CD14-positive monocyte (primary cell): ENCODE data around the gene AP4S1. TPM values are rescaled to one million over a fixed set of nuclear protein-coding genes. Genes with fewer than 3 reads are reported as not detected.
A peak's percentile ranks its signal among the peaks of the same experiment; 100 is the strongest.

ENCODE experiments used
- DNase-seq, 3 donors: peaks; one replicate each; pipeline ENCODE4 v3.0.0-alpha.2; 2011 to 2022
- H2AFZ ChIP-seq: 2 replicates; pipeline ENCODE4 v1.6.0; 2012; ENCODE audit warnings: mild to moderate bottlenecking, low read depth, low read length, inconsistent platforms; ENCODE audit not compliant: insufficient read depth, poor library complexity, severe bottlenecking
- H3K27ac ChIP-seq, 2 donors: 1 replicate in 1 of 2; 2 replicates in 1 of 2; pipeline ENCODE4 v1.5.1; 2012 to 2013; ENCODE audit warnings: low read length in 2 of 2, control low read depth in 1 of 2, inconsistent platforms in 1 of 2, low read depth in 1 of 2, mild to moderate bottlenecking in 1 of 2
- H3K27me3 ChIP-seq, 2 donors: one replicate each; pipeline versions ENCODE4 v1.6.0 to v1.6.1; 2011 to 2013; ENCODE audit warnings: low read length in 2 of 2; ENCODE audit not compliant: control insufficient read depth in 2 of 2, insufficient read depth in 2 of 2
- H3K36me3 ChIP-seq, 2 donors: replicated peaks in 1 of 2; 1 replicate in 1 of 2; 2 replicates in 1 of 2; pipeline versions ENCODE4 v1.5.1 to v1.6.1; 2012 to 2013; ENCODE audit warnings: low read length in 2 of 2, control low read depth in 1 of 2, inconsistent platforms in 1 of 2, mild to moderate bottlenecking in 1 of 2; ENCODE audit not compliant: insufficient read depth in 2 of 2, control insufficient read depth in 1 of 2
- H3K4me1 ChIP-seq, 2 donors: 1 replicate in 1 of 2; 2 replicates in 1 of 2; pipeline versions ENCODE4 v1.5.1 to v1.6.1; 2012 to 2013; ENCODE audit warnings: low read length in 2 of 2, control low read depth in 1 of 2, inconsistent platforms in 1 of 2, mild to moderate bottlenecking in 1 of 2, moderate library complexity in 1 of 2; ENCODE audit not compliant: insufficient read depth in 2 of 2, control insufficient read depth in 1 of 2
- H3K4me2 ChIP-seq: replicated peaks from 2 replicates; pipeline ENCODE3; 2012; ENCODE audit warnings: low read length, moderate library complexity, mild to moderate bottlenecking; ENCODE audit not compliant: poor library complexity, severe bottlenecking; ENCODE audit errors: extremely low read depth
- H3K4me3 ChIP-seq, 3 experiments: fragments of 200-600 bp in 1 of 3; sonication (generic) in 1 of 3; replicated peaks in 1 of 3; 1 replicate in 2 of 3; 2 replicates in 1 of 3; pipeline ENCODE4 v1.5.1; 2011 to 2013; ENCODE audit warnings: low read length in 3 of 3, mild to moderate bottlenecking in 3 of 3, control low read depth in 2 of 3, low read depth in 2 of 3, inconsistent platforms in 1 of 3, moderate library complexity in 1 of 3
- H3K79me2 ChIP-seq: 2 replicates; pipeline ENCODE4 v1.6.0; 2012; ENCODE audit warnings: mild to moderate bottlenecking, control low read depth, inconsistent platforms, low read length, moderate library complexity; ENCODE audit not compliant: insufficient read depth
- H3K9ac ChIP-seq: 2 replicates; pipeline ENCODE4 v1.6.0; 2017; ENCODE audit warnings: low read length, mild to moderate bottlenecking; ENCODE audit not compliant: insufficient read depth, poor library complexity, severe bottlenecking
- H3K9me3 ChIP-seq, 2 donors: replicated peaks in 1 of 2; 1 replicate in 1 of 2; 2 replicates in 1 of 2; pipeline versions ENCODE4 v1.5.1 to v1.6.1; 2012 to 2013; ENCODE audit warnings: low read length in 2 of 2, control low read depth in 1 of 2; ENCODE audit not compliant: control insufficient read depth in 1 of 2, insufficient read depth in 1 of 2
- H4K20me1 ChIP-seq: 2 replicates; pipeline ENCODE4 v1.6.0; 2012; ENCODE audit warnings: mild to moderate bottlenecking, low read length, control low read depth, moderate library complexity; ENCODE audit not compliant: insufficient read depth
- H3K27ac Mint-ChIP-seq, 7 donors: one replicate each; pipeline ENCODE4 v1.8.0; 2020; ENCODE audit warnings: mild to moderate bottlenecking in 7 of 7, mixed read lengths in 7 of 7, moderate library complexity in 6 of 7, inconsistent platforms in 2 of 7
- H3K27me3 Mint-ChIP-seq, 3 donors: one replicate each; pipeline ENCODE4 v1.8.0; 2021 to 2022; ENCODE audit warnings: low read depth in 3 of 3, mild to moderate bottlenecking in 3 of 3, mixed read lengths in 3 of 3, moderate library complexity in 3 of 3, inconsistent platforms in 1 of 3
- H3K36me3 Mint-ChIP-seq, 2 donors: one replicate each; pipeline ENCODE4 v1.8.0; 2020; ENCODE audit warnings: mixed read lengths in 2 of 2, inconsistent platforms in 1 of 2, mild to moderate bottlenecking in 1 of 2
- H3K4me1 Mint-ChIP-seq: one replicate; pipeline ENCODE4 v1.8.0; 2020; ENCODE audit warnings: mild to moderate bottlenecking, mixed read lengths
- H3K4me3 Mint-ChIP-seq, 2 donors: one replicate each; pipeline ENCODE4 v1.8.0; 2020; ENCODE audit warnings: mild to moderate bottlenecking in 2 of 2, mixed read lengths in 2 of 2, moderate library complexity in 1 of 2
- H3K9me3 Mint-ChIP-seq, 7 donors: one replicate each; pipeline ENCODE4 v1.8.0; 2020 to 2022; ENCODE audit warnings: mixed read lengths in 7 of 7, mild to moderate bottlenecking in 6 of 7, moderate library complexity in 6 of 7, inconsistent platforms in 2 of 7
- CTCF ChIP-seq: fragments of 200-600 bp; IDR thresholded peaks from one replicate; pipeline ENCODE4 v1.8.0; 2022; ENCODE audit warnings: antibody characterized with exemption, mild to moderate bottlenecking
- WGBS: methylation state at CpG from one replicate; pipeline ENCODE4 v1.1.5; 2013; ENCODE audit warnings: missing lambda C conversion rate; ENCODE audit not compliant: insufficient coverage; 5-methylcytosine and 5-hydroxymethylcytosine counted together
- intact Hi-C, 2 donors: fragments of 100-400 bp; cut with micrococcal nuclease; formaldehyde crosslinking; loops; one replicate each; pipeline versions ENCODE4 v1.15.0 to v1.15.1; 2023
- polyA plus RNA-seq, 3 donors: library from polyadenylated mRNA; depleted of rRNA in 1 of 3; unstranded in 2 of 3; stranded (reverse) in 1 of 3; fragments of 300-500 nt in 2 of 3; fragments of >200 nt in 1 of 3; fragmentation: Illumina TruSeq in 2 of 3; gene quantifications; 1 replicate in 2 of 3; 2 replicates in 1 of 3; pipeline ENCODE4 v1.2.3, GENCODE V29; 2012 to 2021

AP4S1 gene
- polyA plus RNA-seq, 3 donors = 1.7 to 5.1 (median 2.8) TPM

GRCh38 chr14:31124197-31124596 is 98.7 kb downstream of the AP4S1 start:
- no peak overlapping the region for H3K4me3 Mint-ChIP-seq
- no peaks in the 10 kb centered on the region for H3K27me3 ChIP-seq
- WGBS = 83% methylated on average over 2 of the region's 3 CpGs
- no peaks in the 10 kb centered on the region for H3K9me3 ChIP-seq
- H3K4me1 ChIP-seq = peaks cover 4 to 7% of the 10 kb centered on the region in 2 donors
- H3K9ac ChIP-seq = no peak overlapping the region
- no peaks in the 10 kb centered on the region for H3K9me3 Mint-ChIP-seq
- no peak overlapping the region for H2AFZ ChIP-seq
- intact Hi-C loops = no loop called here
- H3K36me3 Mint-ChIP-seq = peaks cover 66 to 82% of the 10 kb centered on the region in 2 donors
- peaks cover 0 to 1% (median 0%) of the 10 kb centered on the region in 3 donors for H3K27me3 Mint-ChIP-seq
- H3K27ac Mint-ChIP-seq = peak overlapping the region in 1 of 7 donors; percentile 7
- no peak overlapping the region for H3K4me3 ChIP-seq
- peaks cover 82 to 98% of the 10 kb centered on the region in 2 donors for H3K36me3 ChIP-seq
- H3K27ac ChIP-seq = no peak overlapping the region
- H3K79me2 ChIP-seq = peaks cover 4% of the 10 kb centered on the region
- no peak for DNase-seq
- no peak for TF ChIP-seq CTCF
- H4K20me1 ChIP-seq = peaks cover 17% of the 10 kb centered on the region
- no peak overlapping the region for H3K4me2 ChIP-seq
- peaks cover 10% of the 10 kb centered on the region for H3K4me1 Mint-ChIP-seq

GRCh38 chr14:31125231-31125630 is 99.8 kb downstream of the AP4S1 start:
- WGBS = 100% methylated on average over 1 of the region's 6 CpGs
- Mint-ChIP-seq H3K9me3 (no peaks in the 10 kb centered on the region), H3K4me1 (peaks cover 11% of the 10 kb centered on the region), H3K4me3 (no peak overlapping the region), H3K36me3 (peaks cover 60 to 80% of the 10 kb centered on the region in 2 donors), H3K27me3 (peaks cover 0 to 1% (median 0%) of the 10 kb centered on the region in 3 donors), H3K27ac (peak overlapping the region in 2 of 7 donors; percentile 21 to 41)
- Histone ChIP-seq H3K36me3 (peaks cover 80 to 96% of the 10 kb centered on the region in 2 donors), H3K27me3 (no peaks in the 10 kb centered on the region), H3K4me3 (no peak overlapping the region), H3K79me2 (peaks cover 4% of the 10 kb centered on the region), H3K4me2 (no peak overlapping the region), H3K4me1 (peaks cover 4 to 7% of the 10 kb centered on the region in 2 donors), H3K9me3 (no peaks in the 10 kb centered on the region), H4K20me1 (peaks cover 23% of the 10 kb centered on the region), H3K27ac (no peak overlapping the region), H2AFZ (no peak overlapping the region), H3K9ac (no peak overlapping the region)
- no peak for TF ChIP-seq CTCF
- intact Hi-C loops = no loop called here
- DNase-seq = no peak
